A549 (cell line): Measurements from ENCODE around the gene SPDYE6. TPM values are rescaled to one million over a fixed set of nuclear protein-coding genes. Genes with fewer than 3 reads are reported as not detected.
"Not testable (repeated sequence)": the region's sequence is repeated elsewhere in the genome, so short reads cannot be mapped to it uniquely, and the experiment has no call there.

Experiments used
- ATAC-seq, 2 experiments: fragments of 200-7000 bp in 1 of 2; fragments of >200 bp in 1 of 2; cut with Nextera tagmentation in 1 of 2; cut with Tn5 transposase in 1 of 2; 3 replicates each; pipeline versions ENCODE4 v1.8.0 to v1.9.1; 2018 to 2020; ENCODE audit warnings: mild to moderate bottlenecking in 1 of 2, moderate library complexity in 1 of 2
- CTCF ChIA-PET: fragments of 300-600 bp; sonication (Branson Sonifier 250); formaldehyde crosslinking; extraction: SDS; loops from one replicate; lab custom pipeline; 2021; ENCODE audit warnings: antibody characterized with exemption, inconsistent platforms; lab: Yijun Ruan, JAX
- POLR2A ChIA-PET: fragments of 350-600 bp; formaldehyde crosslinking; extraction: SDS; loops from one replicate; lab custom pipeline; 2021; ENCODE audit warnings: antibody characterized with exemption, inconsistent platforms; lab: Yijun Ruan, JAX
- DNase-seq, 2 experiments: peaks; one replicate each; pipeline versions ENCODE4 v3.0.0 to v3.0.0-alpha.2; 2011 to 2016; ENCODE audit warnings: low read depth in 1 of 2, low spot score in 1 of 2
- FAIRE-seq: peaks from 2 replicates; lab custom pipeline; 2011; peaks lifted over from hg19 to GRCh38; lab: Jason Lieb, UNC
- H3K27ac ChIP-seq, 2 experiments: fragments of >200 bp; sonication (Bioruptor Twin); formaldehyde crosslinking; 3 replicates each; pipeline ENCODE4 v1.5.1; 2016 to 2017
- H3K4me1 ChIP-seq: fragments of >200 bp; sonication (Bioruptor Twin); formaldehyde crosslinking; 3 replicates; pipeline ENCODE4 v1.6.1; 2016
- H3K4me2 ChIP-seq: fragments of >200 bp; sonication (Bioruptor Twin); formaldehyde crosslinking; 3 replicates; pipeline ENCODE4 v1.6.1; 2016
- H3K4me3 ChIP-seq: fragments of >200 bp; sonication (Bioruptor Twin); formaldehyde crosslinking; 3 replicates; pipeline ENCODE4 v1.5.1; 2016
- H3K9me3 ChIP-seq: fragments of >200 bp; sonication (Bioruptor Twin); formaldehyde crosslinking; 3 replicates; pipeline ENCODE4 v1.6.1; 2016
- CBX2 ChIP-seq: fragments of 200-600 bp; sonication (generic); IDR thresholded peaks from 2 replicates; pipeline ENCODE4 v1.6.1; 2016; ENCODE audit warnings: low read depth, mild to moderate bottlenecking, borderline replicate concordance
- CHD2 ChIP-seq: fragments of 150-350 bp; IDR thresholded peaks from 2 replicates; pipeline ENCODE4 v1.6.1; 2014; ENCODE audit warnings: low read length; ENCODE audit not compliant: partially characterized antibody
- HDAC2 ChIP-seq: fragments of 200-600 bp; sonication (generic); IDR thresholded peaks from 2 replicates; pipeline ENCODE4 v1.6.1; 2016
- HEYL ChIP-seq: fragments of 250-450 bp; sonication (Bioruptor Pico); IDR thresholded peaks from 2 replicates; pipeline ENCODE4 v1.8.0; 2021; ENCODE audit warnings: mild to moderate bottlenecking, moderate library complexity
- KDM1A ChIP-seq: fragments of 200-600 bp; sonication (generic); IDR thresholded peaks from 2 replicates; pipeline ENCODE4 v1.6.1; 2016; ENCODE audit warnings: low read depth, mild to moderate bottlenecking
- MAZ ChIP-seq: fragments of 150-350 bp; IDR thresholded peaks from 2 replicates; pipeline ENCODE4 v1.6.1; 2014; ENCODE audit warnings: antibody characterized with exemption, low read depth, low read length, borderline replicate concordance
- NFE2L2 ChIP-seq: fragments of 150-350 bp; conservative IDR thresholded peaks from 2 replicates; pipeline ENCODE4 v1.6.1; 2014; ENCODE audit warnings: low read length
- NPAS2 ChIP-seq: fragments of 250-450 bp; sonication (Bioruptor Pico); IDR thresholded peaks from 2 replicates; pipeline ENCODE4 v1.8.0; 2022; ENCODE audit warnings: mild to moderate bottlenecking, moderate library complexity, borderline replicate concordance
- POLR2A ChIP-seq: IDR thresholded peaks from 2 replicates; pipeline ENCODE4 v1.6.1; 2012; ENCODE audit warnings: mild to moderate bottlenecking, low read length
- POLR2AphosphoS2 ChIP-seq: conservative IDR thresholded peaks from 2 replicates; pipeline ENCODE4 v1.6.1; 2012; ENCODE audit warnings: low read length, improper control_type of control experiment, inconsistent platforms
- RAD21 ChIP-seq, 2 experiments: fragments of >200 bp in 1 of 2; sonication (Bioruptor Twin) in 1 of 2; formaldehyde crosslinking in 1 of 2; IDR thresholded peaks in 1 of 2; conservative IDR thresholded peaks in 1 of 2; 2 replicates in 1 of 2; 3 replicates in 1 of 2; pipeline ENCODE4 v1.6.1; 2012 to 2018; ENCODE audit warnings: inconsistent platforms in 1 of 2
- RCOR1 ChIP-seq: fragments of 150-350 bp; IDR thresholded peaks from 2 replicates; pipeline ENCODE4 v1.6.1; 2014; ENCODE audit warnings: antibody characterized with exemption, low read length, low read depth
- TP53 ChIP-seq: fragments of 250-450 bp; sonication (Bioruptor Pico); IDR thresholded peaks from 2 replicates; pipeline ENCODE4 v1.5.0; 2021; ENCODE audit warnings: mild to moderate bottlenecking, moderate library complexity
- ZC3H11A ChIP-seq: fragments of 450-650 bp; IDR thresholded peaks from 2 replicates; pipeline ENCODE4 v1.6.1; 2014; ENCODE audit warnings: antibody characterized with exemption, mild to moderate bottlenecking
- ZFP36 ChIP-seq: fragments of 450-650 bp; IDR thresholded peaks from 2 replicates; pipeline ENCODE4 v1.6.1; 2014; ENCODE audit warnings: borderline replicate concordance; ENCODE audit not compliant: partially characterized antibody
- WGBS: methylation state at CpG from one replicate; pipeline ENCODE4 v1.1.6; 2017; ENCODE audit errors: missing lambda C conversion rate; 5-methylcytosine and 5-hydroxymethylcytosine counted together
- polyA plus RNA-seq, 4 experiments: library from polyadenylated mRNA; depleted of rRNA in 3 of 4; stranded (reverse); fragments of >200 nt; fragmentation: RNase III in 1 of 4; extraction: RNeasy Plus Mini Kit Qiagen cat#74134 plus additional on column Dnase treatment in 1 of 4; gene quantifications; 2 replicates in 3 of 4; 3 replicates in 1 of 4; pipeline ENCODE4 v1.2.3, GENCODE V29; 2011 to 2017
- TF ChIP-seq, protein P1 (sequence below): fragments of 250-450 bp; sonication (Bioruptor Pico); IDR thresholded peaks from 2 replicates; pipeline ENCODE4 v1.5.0; 2020; ENCODE audit warnings: low read depth, mild to moderate bottlenecking, moderate library complexity
- TF ChIP-seq, protein P2 (sequence below): fragments of 450-650 bp; IDR thresholded peaks from 2 replicates; pipeline ENCODE4 v1.6.1; 2014; ENCODE audit warnings: antibody characterized with exemption
- TF ChIP-seq, protein P3 (sequence below): IDR thresholded peaks from 2 replicates; pipeline ENCODE4 v1.6.1; 2012
- TF ChIP-seq, protein P4 (sequence below): IDR thresholded peaks from 2 replicates; pipeline ENCODE4 v1.6.1; 2012
- TF ChIP-seq, protein P5 (sequence below): fragments of 200-600 bp; sonication (generic); IDR thresholded peaks from 2 replicates; pipeline ENCODE4 v1.6.1; 2016; ENCODE audit warnings: antibody characterized with exemption, mild to moderate bottlenecking, moderate library complexity
- TF ChIP-seq, protein P6 (sequence below): fragments of >200 bp; sonication (Bioruptor Twin); formaldehyde crosslinking; IDR thresholded peaks from 3 replicates; pipeline ENCODE4 v1.5.1; 2016

The SPDYE6 gene
- polyA plus RNA-seq, 2 of the 4 experiments (the other 2 are of a cell fraction) = not detected

DNA sequence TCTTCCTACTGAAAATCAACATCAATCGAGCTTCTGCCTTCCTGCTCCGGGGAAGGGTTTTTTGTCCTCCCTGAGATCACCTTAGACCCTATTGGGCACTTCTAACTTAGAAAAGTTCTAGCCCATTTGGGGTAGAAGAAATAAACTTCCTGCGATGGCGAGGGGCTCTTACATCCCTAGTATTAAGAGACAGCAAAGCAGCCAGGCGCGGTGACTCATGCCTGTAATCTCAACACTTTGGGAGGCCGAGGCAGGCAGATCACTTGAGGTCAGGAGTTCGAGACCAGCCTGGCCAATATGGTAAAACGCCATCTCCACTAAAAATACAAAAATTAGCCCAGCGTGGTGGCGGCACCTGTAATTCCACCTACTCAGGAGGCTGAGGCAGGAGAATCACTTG is 31.1 kb downstream of the SPDYE6 start:
- ATAC-seq, H3K27ac ChIP-seq, H3K4me3 ChIP-seq, FAIRE-seq, POLR2A ChIA-PET, H3K4me2 ChIP-seq, DNase-seq, H3K4me1 ChIP-seq, H3K9me3 ChIP-seq: not testable (repeated sequence)
- CTCF ChIA-PET = interaction anchor here (0.9 kb wide), 1 partner anchor 46 kb away, joined by 3 read pairs; no protein-coding TSS in a partner anchor
- WGBS = 71% methylated on average over 11 of the region's 11 CpGs

DNA sequence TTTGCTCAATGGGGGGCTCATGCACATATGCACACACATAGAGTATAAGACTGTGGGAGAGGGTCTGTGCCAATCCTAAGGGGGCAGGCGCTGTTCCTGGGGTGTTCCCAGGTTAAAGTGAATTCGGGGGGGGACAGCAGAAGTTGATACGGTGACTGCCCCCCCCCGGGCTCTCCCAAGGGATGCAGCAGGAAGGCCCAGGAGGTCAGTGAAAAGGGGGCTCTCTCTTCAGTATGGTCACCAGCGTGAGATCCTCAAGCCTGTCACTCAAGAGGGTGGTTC is 32.4 kb downstream of the SPDYE6 start:
- no peak for FAIRE-seq

DNA sequence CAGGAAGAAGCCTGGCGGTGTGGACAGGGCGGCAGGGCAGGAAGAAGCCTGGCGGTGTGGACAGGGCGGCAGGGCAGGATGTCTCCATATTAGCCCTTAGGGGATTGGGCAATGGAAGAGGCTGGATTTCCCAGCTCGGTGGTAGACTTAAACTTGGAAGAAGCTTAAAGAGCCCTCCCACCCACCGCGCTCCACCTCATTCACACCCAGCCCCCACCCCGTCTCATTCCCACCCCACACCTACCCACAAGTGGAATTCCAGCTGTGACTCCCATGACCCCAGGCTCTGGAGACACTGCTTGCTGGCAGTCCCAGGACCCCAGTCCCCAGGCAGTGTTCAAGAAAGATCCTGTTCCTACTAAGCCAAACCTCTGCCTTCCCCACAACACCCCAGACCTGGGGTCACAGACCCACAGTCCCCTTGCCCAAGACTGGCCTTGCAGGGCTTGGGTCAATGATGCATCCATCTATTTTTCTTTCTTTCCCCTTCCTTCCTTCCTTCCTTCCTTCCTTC is 34.0 kb downstream of the SPDYE6 start:
- no peak for ATAC-seq
- Histone ChIP-seq H3K27ac (no peak overlapping the region), H3K4me2 (no peak overlapping the region), H3K9me3 (no peaks in the 10 kb centered on the region), H3K4me1 (no peaks in the 10 kb centered on the region), H3K4me3 (no peak overlapping the region)
- no peak for FAIRE-seq
- CTCF ChIA-PET = no interaction called here
- TF ChIP-seq CHD2 (no peak), ZC3H11A (no peak), POLR2A (no peak), NFE2L2 (no peak), TP53 (no peak), KDM1A (no peak), CBX2 (no peak)
- TF ChIP-seq, protein P1, sequence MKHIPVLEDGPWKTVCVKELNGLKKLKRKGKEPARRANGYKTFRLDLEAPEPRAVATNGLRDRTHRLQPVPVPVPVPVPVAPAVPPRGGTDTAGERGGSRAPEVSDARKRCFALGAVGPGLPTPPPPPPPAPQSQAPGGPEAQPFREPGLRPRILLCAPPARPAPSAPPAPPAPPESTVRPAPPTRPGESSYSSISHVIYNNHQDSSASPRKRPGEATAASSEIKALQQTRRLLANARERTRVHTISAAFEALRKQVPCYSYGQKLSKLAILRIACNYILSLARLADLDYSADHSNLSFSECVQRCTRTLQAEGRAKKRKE (CRISPR knock-in tag) = no peak
- no peak for DNase-seq
- POLR2A ChIA-PET = no interaction called here
- WGBS = 87% methylated on average over 7 of the region's 8 CpGs

More for the DNA sequence above, 32.4 kb downstream of the SPDYE6 start:
- H3K4me2 ChIP-seq = no peak overlapping the region
- ATAC-seq = no peak
- TF ChIP-seq, protein P2, sequence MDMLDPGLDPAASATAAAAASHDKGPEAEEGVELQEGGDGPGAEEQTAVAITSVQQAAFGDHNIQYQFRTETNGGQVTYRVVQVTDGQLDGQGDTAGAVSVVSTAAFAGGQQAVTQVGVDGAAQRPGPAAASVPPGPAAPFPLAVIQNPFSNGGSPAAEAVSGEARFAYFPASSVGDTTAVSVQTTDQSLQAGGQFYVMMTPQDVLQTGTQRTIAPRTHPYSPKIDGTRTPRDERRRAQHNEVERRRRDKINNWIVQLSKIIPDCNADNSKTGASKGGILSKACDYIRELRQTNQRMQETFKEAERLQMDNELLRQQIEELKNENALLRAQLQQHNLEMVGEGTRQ = no peak
- TF ChIP-seq MAZ = no peak
- TF ChIP-seq, protein P3, sequence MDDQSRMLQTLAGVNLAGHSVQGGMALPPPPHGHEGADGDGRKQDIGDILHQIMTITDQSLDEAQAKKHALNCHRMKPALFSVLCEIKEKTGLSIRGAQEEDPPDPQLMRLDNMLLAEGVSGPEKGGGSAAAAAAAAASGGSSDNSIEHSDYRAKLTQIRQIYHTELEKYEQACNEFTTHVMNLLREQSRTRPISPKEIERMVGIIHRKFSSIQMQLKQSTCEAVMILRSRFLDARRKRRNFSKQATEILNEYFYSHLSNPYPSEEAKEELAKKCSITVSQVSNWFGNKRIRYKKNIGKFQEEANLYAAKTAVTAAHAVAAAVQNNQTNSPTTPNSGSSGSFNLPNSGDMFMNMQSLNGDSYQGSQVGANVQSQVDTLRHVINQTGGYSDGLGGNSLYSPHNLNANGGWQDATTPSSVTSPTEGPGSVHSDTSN = no peak
- TF ChIP-seq, protein P4, sequence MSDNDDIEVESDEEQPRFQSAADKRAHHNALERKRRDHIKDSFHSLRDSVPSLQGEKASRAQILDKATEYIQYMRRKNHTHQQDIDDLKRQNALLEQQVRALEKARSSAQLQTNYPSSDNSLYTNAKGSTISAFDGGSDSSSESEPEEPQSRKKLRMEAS = no peak
- ChIA-PET POLR2A (no interaction called here), CTCF (no interaction called here)
- H3K9me3 ChIP-seq = no peaks in the 10 kb centered on the region
- H3K4me1 ChIP-seq = no peaks in the 10 kb centered on the region
- no peak overlapping the region for H3K4me3 ChIP-seq
- DNase-seq = no peak
- WGBS = 49% methylated on average over 5 of the region's 5 CpGs
- H3K27ac ChIP-seq = no peak overlapping the region

DNA sequence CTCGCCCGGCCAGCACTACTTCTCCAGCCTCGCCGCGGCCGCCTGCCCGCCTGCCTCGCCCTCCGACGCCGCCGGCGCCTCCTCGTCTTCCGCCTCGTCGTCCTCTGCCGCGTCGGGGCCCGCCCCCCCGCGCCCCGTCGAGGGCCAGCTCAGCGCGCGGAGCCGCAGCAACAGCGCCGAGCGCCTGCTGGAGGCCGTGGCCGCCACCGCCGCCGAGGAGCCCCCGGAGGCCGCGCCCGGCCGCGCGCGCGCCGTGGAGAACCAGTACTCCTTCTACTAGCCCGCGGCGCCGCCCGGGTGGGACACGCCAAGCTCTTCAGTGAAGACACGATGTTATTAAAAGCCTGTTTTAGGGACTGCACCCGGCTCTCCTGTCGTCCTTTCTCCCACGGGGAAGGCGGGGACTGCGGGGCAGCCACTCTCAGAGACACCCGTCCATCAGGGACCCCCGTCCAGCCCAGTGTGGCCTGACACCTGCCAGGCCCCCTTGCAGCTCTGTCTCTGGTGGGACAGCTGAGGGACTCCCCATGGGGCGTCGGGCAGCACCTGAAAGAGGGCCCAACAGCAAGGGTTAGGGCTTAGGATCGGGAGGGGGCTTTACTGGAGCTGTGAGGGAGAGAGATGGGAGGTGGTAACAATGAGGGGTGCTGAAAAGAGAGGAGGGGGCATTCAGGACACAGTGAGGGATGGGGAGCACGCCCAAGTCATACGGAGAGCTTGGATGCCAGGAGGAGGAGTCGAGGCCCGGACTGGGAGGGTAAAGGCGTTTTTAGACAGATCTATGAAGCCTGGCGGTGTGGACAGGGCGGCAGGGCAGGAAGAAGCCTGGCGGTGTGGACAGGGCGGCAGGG is 34.7 kb downstream of the SPDYE6 start:
- Histone ChIP-seq H3K4me3 (no peak overlapping the region), H3K4me2 (no peak overlapping the region), H3K9me3 (no peaks in the 10 kb centered on the region), H3K4me1 (no peaks in the 10 kb centered on the region), H3K27ac (no peak overlapping the region)
- FAIRE-seq (no peak), DNase-seq (no peak), ATAC-seq (no peak)
- WGBS = 82% methylated on average over 35 of the region's 73 CpGs
- ChIA-PET POLR2A (no interaction called here), CTCF (interaction anchor here (0.8 kb wide), 1 partner anchor 10 kb away, joined by 3 read pairs; no protein-coding TSS in a partner anchor)
- no peak for TF ChIP-seq RAD21 (conservative IDR thresholded peaks at IDR 0.05 in 1 of 2, IDR thresholded peaks at IDR 0.05 in 1 of 2)
- TF ChIP-seq HDAC2 = no peak
- TF ChIP-seq ZFP36 = no peak
- no peak for TF ChIP-seq RCOR1
- TF ChIP-seq HEYL (CRISPR knock-in tag) = no peak
- TF ChIP-seq NPAS2 (CRISPR knock-in tag) = no peak
- TF ChIP-seq, protein P5, sequence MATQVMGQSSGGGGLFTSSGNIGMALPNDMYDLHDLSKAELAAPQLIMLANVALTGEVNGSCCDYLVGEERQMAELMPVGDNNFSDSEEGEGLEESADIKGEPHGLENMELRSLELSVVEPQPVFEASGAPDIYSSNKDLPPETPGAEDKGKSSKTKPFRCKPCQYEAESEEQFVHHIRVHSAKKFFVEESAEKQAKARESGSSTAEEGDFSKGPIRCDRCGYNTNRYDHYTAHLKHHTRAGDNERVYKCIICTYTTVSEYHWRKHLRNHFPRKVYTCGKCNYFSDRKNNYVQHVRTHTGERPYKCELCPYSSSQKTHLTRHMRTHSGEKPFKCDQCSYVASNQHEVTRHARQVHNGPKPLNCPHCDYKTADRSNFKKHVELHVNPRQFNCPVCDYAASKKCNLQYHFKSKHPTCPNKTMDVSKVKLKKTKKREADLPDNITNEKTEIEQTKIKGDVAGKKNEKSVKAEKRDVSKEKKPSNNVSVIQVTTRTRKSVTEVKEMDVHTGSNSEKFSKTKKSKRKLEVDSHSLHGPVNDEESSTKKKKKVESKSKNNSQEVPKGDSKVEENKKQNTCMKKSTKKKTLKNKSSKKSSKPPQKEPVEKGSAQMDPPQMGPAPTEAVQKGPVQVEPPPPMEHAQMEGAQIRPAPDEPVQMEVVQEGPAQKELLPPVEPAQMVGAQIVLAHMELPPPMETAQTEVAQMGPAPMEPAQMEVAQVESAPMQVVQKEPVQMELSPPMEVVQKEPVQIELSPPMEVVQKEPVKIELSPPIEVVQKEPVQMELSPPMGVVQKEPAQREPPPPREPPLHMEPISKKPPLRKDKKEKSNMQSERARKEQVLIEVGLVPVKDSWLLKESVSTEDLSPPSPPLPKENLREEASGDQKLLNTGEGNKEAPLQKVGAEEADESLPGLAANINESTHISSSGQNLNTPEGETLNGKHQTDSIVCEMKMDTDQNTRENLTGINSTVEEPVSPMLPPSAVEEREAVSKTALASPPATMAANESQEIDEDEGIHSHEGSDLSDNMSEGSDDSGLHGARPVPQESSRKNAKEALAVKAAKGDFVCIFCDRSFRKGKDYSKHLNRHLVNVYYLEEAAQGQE = no peak
- TF ChIP-seq, protein P6, sequence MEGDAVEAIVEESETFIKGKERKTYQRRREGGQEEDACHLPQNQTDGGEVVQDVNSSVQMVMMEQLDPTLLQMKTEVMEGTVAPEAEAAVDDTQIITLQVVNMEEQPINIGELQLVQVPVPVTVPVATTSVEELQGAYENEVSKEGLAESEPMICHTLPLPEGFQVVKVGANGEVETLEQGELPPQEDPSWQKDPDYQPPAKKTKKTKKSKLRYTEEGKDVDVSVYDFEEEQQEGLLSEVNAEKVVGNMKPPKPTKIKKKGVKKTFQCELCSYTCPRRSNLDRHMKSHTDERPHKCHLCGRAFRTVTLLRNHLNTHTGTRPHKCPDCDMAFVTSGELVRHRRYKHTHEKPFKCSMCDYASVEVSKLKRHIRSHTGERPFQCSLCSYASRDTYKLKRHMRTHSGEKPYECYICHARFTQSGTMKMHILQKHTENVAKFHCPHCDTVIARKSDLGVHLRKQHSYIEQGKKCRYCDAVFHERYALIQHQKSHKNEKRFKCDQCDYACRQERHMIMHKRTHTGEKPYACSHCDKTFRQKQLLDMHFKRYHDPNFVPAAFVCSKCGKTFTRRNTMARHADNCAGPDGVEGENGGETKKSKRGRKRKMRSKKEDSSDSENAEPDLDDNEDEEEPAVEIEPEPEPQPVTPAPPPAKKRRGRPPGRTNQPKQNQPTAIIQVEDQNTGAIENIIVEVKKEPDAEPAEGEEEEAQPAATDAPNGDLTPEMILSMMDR = no peak
- no peak for TF ChIP-seq POLR2AphosphoS2
